ENCODE results near the gene TEX51.

GRCh38 chr2:126876631-126877030 is 22.1 kb upstream of the TEX51 start:
- TF ChIP-seq CTCF (IDR thresholded peaks at IDR 0.05) (no peak), POLR2A (IDR thresholded peaks at IDR 0.05) (no peak)

Data from heart left ventricle (tissue), 13 donors.